ENCODE data around the gene PPARG. TPM values are rescaled to one million over a fixed set of nuclear protein-coding genes. Genes with fewer than 3 reads are reported as not detected.

The PPARG gene
- 0.27 TPM in 1 of 2 replicates, not detected in the other for total RNA-seq (2021; fragmentation: NEBNext Ultra II Directional; extraction: Animal tissue kit (Norgen Biotek cat#: 25700))
- polyA plus RNA-seq (2011; rRNA removed) = 0.06 and 0.08 TPM in 2 replicates
- 0.10 TPM for polyA plus RNA-seq (2011; cell fraction: cytosol; rRNA removed)
- polyA plus RNA-seq (2011; cell fraction: nucleus; rRNA removed) = 0.16 TPM
- 0.13 TPM in 3 of 4 replicates, not detected in the other for polyA plus RNA-seq (2012, experiment 1 of 2)
- not detected for polyA plus RNA-seq (2012, experiment 2 of 2)
- 0.04 TPM for polyA plus RNA-seq (2013, experiment 1 of 2)
- 0.07 TPM for polyA plus RNA-seq (2013, experiment 2 of 2)
- polyA minus RNA-seq (2011; rRNA and poly(A)+ RNA removed) = 0.09 and 0.37 TPM in 2 replicates
- polyA minus RNA-seq (2011; cell fraction: cytosol; rRNA and poly(A)+ RNA removed) = not detected
- 1.00 TPM for polyA minus RNA-seq (2011; cell fraction: nucleus; rRNA and poly(A)+ RNA removed)
- long read RNA-seq, experiment 1 = 0 reads
- long read RNA-seq, experiment 2 = 0 reads

DNA sequence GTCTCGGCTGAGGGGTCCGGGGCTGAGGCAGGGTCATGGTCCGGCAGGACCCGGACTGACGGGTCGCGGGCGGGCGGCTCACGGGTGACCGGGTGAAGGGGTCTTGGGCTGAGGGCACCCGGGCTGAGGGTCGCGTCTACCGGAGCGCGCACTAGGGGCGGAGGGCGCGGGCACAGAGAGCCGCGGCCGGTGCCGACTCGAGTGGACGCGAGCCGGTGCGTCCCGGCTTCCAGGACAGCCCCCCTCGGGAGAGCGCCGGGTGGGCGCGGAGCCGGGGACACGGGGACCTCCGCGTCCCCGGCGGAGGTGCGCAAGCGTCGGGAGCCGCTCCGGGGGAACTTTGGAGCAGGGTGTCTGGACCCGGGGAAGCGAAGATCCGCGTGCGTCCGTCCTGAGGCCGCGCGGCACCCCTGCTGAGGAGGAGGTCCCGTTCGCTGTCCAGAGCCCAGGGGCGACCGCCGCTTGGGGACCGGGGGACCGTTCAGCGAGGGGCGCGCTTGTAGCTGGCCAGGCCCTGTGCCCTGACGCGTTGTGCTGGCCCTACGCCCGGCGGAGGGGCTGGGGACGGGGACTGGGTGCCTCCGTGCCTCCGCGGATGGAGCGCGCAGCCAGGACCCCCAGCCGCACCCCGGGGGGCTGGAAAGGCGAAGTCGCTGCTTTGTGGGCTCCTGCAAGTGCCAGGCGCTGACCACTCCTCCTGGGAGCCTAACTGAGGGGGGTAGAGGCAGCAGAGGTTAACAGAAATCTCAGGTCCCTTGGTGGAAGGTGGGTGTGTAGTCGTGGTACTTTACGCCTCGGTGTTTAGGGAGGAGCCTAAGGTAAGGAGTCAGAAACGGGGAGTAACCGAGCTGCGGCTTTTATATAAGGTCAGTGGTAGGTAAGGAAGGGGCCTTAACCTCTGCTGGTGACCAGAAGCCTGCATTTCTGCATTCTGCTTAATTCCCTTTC lies at the start of gene PPARG:
Gene PPARG (plus strand): TSS at position 889 of the 948 bp plus-strand sequence. CDS start 90,642 bp downstream, outside the sequence.
- Histone ChIP-seq H3K14ac (ENCODE audit: insufficient read length) (no peak within 1 kb of the TSS), H3K4me1 (replicated peaks in 1 of 4; ENCODE audit: control insufficient read depth in 3 of 4, insufficient read depth in 4 of 4, low read length in 3 of 4) (peaks cover 0 to 2% (median 0%) of the 10 kb centered on the region in 4 experiments; a peak in 1 of 7 replicates), H3K23ac (ENCODE audit: insufficient read length) (no peak within 1 kb of the TSS), H2BK15ac (ENCODE audit: low read length) (no peak within 1 kb of the TSS), H2AK5ac (ENCODE audit: low read depth, low read length) (no peak within 1 kb of the TSS), H4K5ac (ENCODE audit: insufficient read length, low read depth, low read length) (no peak within 1 kb of the TSS), H3K36me3 (ENCODE audit: control insufficient read depth in 2 of 4, insufficient read depth in 4 of 4, low read length in 3 of 4) (no peaks in the 10 kb centered on the region), H3K56ac (replicated peaks; ENCODE audit: insufficient read length, low read depth, low read length) (no peak within 1 kb of the TSS), H3K4ac (replicated peaks; ENCODE audit: insufficient read length, low read depth, low read length) (no peak within 1 kb of the TSS), H2BK12ac (ENCODE audit: low read depth, low read length) (no peak within 1 kb of the TSS), H3K9me3 (ENCODE audit: insufficient read depth in 2 of 2, low read depth in 1 of 2, low read length in 1 of 2) (no peaks in the 10 kb centered on the region), H3K9ac (replicated peaks in 1 of 4; ENCODE audit: extremely low read depth in 1 of 4, low read depth in 3 of 4, low read length in 3 of 4) (no peak within 1 kb of the TSS), H3K4me2 (ENCODE audit: insufficient read depth in 1 of 2, low read depth in 2 of 2, low read length in 2 of 2) (peak within 1 kb of the TSS; percentile 69 to 98), H3K27ac (ENCODE audit: low read depth, low read length) (no peak within 1 kb of the TSS), H3K79me2 (ENCODE audit: control insufficient read depth in 1 of 2, insufficient read depth in 2 of 2, low read length in 2 of 2) (no peaks in the 10 kb centered on the region), H2AFZ (ENCODE audit: low read length) (peak within 1 kb of the TSS; percentile 13; the same call in 1 of the 2 replicates), H3K79me1 (ENCODE audit: low read depth, low read length) (no peaks in the 10 kb centered on the region), H2BK120ac (replicated peaks; ENCODE audit: low read depth, low read length) (no peak within 1 kb of the TSS), H3K23me2 (ENCODE audit: low read depth, low read length) (peaks cover 9% of the 10 kb centered on the region; the same call in 1 of the 2 replicates), H2BK5ac (ENCODE audit: low read depth, low read length) (no peak within 1 kb of the TSS), H4K8ac (ENCODE audit: extremely low read depth, insufficient read depth, low read length) (no peak within 1 kb of the TSS; the same call in 1 of the 2 replicates), H2BK20ac (ENCODE audit: low read length) (no peak within 1 kb of the TSS), H4K20me1 (replicated peaks in 1 of 2; ENCODE audit: control insufficient read depth in 1 of 2, insufficient read depth in 2 of 2, low read length in 2 of 2) (peaks cover 0 to 4% of the 10 kb centered on the region in 2 experiments), H3K4me3 (ENCODE audit: extremely low read depth in 1 of 4, insufficient read depth in 2 of 4, low read depth in 3 of 4, low read length in 4 of 4) (peak within 1 kb of the TSS; percentile 34 to 66 (median 56)), H4K91ac (replicated peaks; ENCODE audit: insufficient read length, low read length) (no peak within 1 kb of the TSS), H3K27me3 (replicated peaks in 1 of 4; ENCODE audit: control insufficient read depth in 3 of 4, extremely low read depth in 1 of 4, insufficient read depth in 3 of 4, low read length in 3 of 4) (peaks cover 17 to 61% (median 36%) of the 10 kb centered on the region in 4 experiments), H3K18ac (ENCODE audit: extremely low read depth, low read length) (no peak within 1 kb of the TSS)
- DNase-seq (ENCODE audit: low read depth in 1 of 2, low spot score in 2 of 2) (peak in 1 of 2 experiments; percentile 72), FAIRE-seq (peak; percentile 28)
- 3% methylated on average over 54 of the region's 87 CpGs; no CpG with 5 or more reads in 1 of the 2 experiments for WGBS, 2 experiments (ENCODE audit: extremely low coverage in 1 of 2, insufficient coverage in 1 of 2, insufficient read length in 1 of 2, insufficient replicate concordance in 2 of 2, low coverage in 1 of 2, low lambda C conversion rate in 2 of 2, missing lambda C conversion rate in 1 of 2)
- CTCF ChIA-PET (ENCODE audit: partially characterized antibody) = interaction anchor here (1.4 kb wide), 1 partner anchor 191 kb away, joined by 8 read pairs; no protein-coding TSS in a partner anchor
- POLR2A ChIA-PET (ENCODE audit: partially characterized antibody) = no interaction called here
- TF ChIP-seq KDM1A (IDR thresholded peaks at IDR 0.05; ENCODE audit: borderline replicate concordance, low read length) (peak; percentile 15; the same call in 1 of the 2 replicates), SAP30 (IDR thresholded peaks at IDR 0.05; ENCODE audit: insufficient read depth, insufficient replicate concordance, low read length) (no peak), EZH2 (IDR thresholded peaks at IDR 0.05; ENCODE audit: low read depth, low read length, severe bottlenecking) (peak; percentile 64), POLR2AphosphoS5 (IDR thresholded peaks at IDR 0.05; ENCODE audit: low read depth, low read length) (no peak), CREB1 (IDR thresholded peaks at IDR 0.05) (no peak)
- TF ChIP-seq, protein P1, sequence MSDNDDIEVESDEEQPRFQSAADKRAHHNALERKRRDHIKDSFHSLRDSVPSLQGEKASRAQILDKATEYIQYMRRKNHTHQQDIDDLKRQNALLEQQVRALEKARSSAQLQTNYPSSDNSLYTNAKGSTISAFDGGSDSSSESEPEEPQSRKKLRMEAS (IDR thresholded peaks at IDR 0.05) = no peak
- TF ChIP-seq, protein P2, sequence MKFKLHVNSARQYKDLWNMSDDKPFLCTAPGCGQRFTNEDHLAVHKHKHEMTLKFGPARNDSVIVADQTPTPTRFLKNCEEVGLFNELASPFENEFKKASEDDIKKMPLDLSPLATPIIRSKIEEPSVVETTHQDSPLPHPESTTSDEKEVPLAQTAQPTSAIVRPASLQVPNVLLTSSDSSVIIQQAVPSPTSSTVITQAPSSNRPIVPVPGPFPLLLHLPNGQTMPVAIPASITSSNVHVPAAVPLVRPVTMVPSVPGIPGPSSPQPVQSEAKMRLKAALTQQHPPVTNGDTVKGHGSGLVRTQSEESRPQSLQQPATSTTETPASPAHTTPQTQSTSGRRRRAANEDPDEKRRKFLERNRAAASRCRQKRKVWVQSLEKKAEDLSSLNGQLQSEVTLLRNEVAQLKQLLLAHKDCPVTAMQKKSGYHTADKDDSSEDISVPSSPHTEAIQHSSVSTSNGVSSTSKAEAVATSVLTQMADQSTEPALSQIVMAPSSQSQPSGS (IDR thresholded peaks at IDR 0.05; ENCODE audit: low read length) = no peak
